SK-N-SH (cell line): ENCODE data around the gene MID1.

Experiments
- ELF1 ChIP-seq: IDR thresholded peaks from 2 replicates; pipeline ENCODE4 v1.4.0; 2012
- EZH2phosphoT487 ChIP-seq: fragments of 200-600 bp; sonication (generic); IDR thresholded peaks from 2 replicates; pipeline ENCODE4 v1.6.1; 2017; ENCODE audit warnings: low read depth, mixed run types, mild to moderate bottlenecking, antibody characterized with exemption, moderate library complexity, borderline replicate concordance
- FOXM1 ChIP-seq: IDR thresholded peaks from 2 replicates; pipeline ENCODE4 v1.4.0; 2012; ENCODE audit warnings: low read depth, mild to moderate bottlenecking
- GABPA ChIP-seq: IDR thresholded peaks from 2 replicates; pipeline ENCODE4 v1.4.0; 2012; ENCODE audit warnings: low read depth, mild to moderate bottlenecking
- MXI1 ChIP-seq: IDR thresholded peaks from 2 replicates; pipeline ENCODE4 v1.6.1; 2012; ENCODE audit warnings: mild to moderate bottlenecking, low read depth, low read length, improper control_type of control experiment
- POLR2AphosphoS5 ChIP-seq: IDR thresholded peaks from 2 replicates; pipeline ENCODE4 v1.6.1; 2012; ENCODE audit warnings: low read depth, low read length
- RCOR1 ChIP-seq: fragments of 150-350 bp; IDR thresholded peaks from 2 replicates; pipeline ENCODE4 v1.6.1; 2017; ENCODE audit warnings: antibody characterized with exemption, low read length
- SMC3 ChIP-seq: IDR thresholded peaks from 2 replicates; pipeline ENCODE4 v1.6.1; 2012; ENCODE audit warnings: low read depth, low read length, improper control_type of control experiment
- TF ChIP-seq, protein P1 (sequence below): fragments of 200-600 bp; sonication (generic); IDR thresholded peaks from 2 replicates; pipeline ENCODE4 v1.6.1; 2017; ENCODE audit warnings: antibody characterized with exemption, mild to moderate bottlenecking, moderate library complexity
- TF ChIP-seq, protein P2 (sequence below): IDR thresholded peaks from 2 replicates; pipeline ENCODE4 v1.6.1; 2012; ENCODE audit warnings: mild to moderate bottlenecking, low read depth, low read length, moderate library complexity
- TF ChIP-seq, protein P3 (sequence below): IDR thresholded peaks from 2 replicates; pipeline ENCODE4 v1.4.0; 2012; ENCODE audit warnings: low read depth, borderline replicate concordance
- TF ChIP-seq, protein P4 (sequence below): fragments of 150-350 bp; IDR thresholded peaks from 2 replicates; pipeline ENCODE4 v1.6.1; 2017; ENCODE audit warnings: antibody characterized with exemption, low read length, low read depth, borderline replicate concordance
- TF ChIP-seq, protein P5 (sequence below): IDR thresholded peaks from 2 replicates; pipeline ENCODE4; 2012

DNA sequence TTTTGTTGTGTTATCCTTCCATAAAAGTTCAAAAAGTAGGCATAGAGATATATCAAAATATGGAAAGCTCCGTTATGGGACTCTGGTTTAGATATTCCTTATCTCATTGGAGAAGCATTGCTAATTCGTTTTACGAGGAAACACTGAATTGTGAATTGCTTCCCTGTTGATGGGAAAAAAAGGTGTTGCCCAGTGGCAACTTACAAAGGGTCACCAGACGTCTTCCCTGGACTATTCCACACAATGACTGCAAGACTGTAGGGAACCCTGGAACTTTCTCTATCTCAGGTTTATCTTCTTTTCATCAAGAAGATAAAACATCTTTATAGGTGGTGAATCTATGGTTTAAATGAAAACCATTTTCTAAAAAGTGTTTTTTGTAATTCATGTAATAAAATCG, 137.7 kb downstream of the MID1 start:
- TF ChIP-seq, protein P1, sequence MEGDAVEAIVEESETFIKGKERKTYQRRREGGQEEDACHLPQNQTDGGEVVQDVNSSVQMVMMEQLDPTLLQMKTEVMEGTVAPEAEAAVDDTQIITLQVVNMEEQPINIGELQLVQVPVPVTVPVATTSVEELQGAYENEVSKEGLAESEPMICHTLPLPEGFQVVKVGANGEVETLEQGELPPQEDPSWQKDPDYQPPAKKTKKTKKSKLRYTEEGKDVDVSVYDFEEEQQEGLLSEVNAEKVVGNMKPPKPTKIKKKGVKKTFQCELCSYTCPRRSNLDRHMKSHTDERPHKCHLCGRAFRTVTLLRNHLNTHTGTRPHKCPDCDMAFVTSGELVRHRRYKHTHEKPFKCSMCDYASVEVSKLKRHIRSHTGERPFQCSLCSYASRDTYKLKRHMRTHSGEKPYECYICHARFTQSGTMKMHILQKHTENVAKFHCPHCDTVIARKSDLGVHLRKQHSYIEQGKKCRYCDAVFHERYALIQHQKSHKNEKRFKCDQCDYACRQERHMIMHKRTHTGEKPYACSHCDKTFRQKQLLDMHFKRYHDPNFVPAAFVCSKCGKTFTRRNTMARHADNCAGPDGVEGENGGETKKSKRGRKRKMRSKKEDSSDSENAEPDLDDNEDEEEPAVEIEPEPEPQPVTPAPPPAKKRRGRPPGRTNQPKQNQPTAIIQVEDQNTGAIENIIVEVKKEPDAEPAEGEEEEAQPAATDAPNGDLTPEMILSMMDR = no peak
- TF ChIP-seq RCOR1 (no peak), MXI1 (no peak), EZH2phosphoT487 (no peak), FOXM1 (no peak), SMC3 (no peak), POLR2AphosphoS5 (no peak), ELF1 (no peak), GABPA (no peak)
- TF ChIP-seq, protein P2, sequence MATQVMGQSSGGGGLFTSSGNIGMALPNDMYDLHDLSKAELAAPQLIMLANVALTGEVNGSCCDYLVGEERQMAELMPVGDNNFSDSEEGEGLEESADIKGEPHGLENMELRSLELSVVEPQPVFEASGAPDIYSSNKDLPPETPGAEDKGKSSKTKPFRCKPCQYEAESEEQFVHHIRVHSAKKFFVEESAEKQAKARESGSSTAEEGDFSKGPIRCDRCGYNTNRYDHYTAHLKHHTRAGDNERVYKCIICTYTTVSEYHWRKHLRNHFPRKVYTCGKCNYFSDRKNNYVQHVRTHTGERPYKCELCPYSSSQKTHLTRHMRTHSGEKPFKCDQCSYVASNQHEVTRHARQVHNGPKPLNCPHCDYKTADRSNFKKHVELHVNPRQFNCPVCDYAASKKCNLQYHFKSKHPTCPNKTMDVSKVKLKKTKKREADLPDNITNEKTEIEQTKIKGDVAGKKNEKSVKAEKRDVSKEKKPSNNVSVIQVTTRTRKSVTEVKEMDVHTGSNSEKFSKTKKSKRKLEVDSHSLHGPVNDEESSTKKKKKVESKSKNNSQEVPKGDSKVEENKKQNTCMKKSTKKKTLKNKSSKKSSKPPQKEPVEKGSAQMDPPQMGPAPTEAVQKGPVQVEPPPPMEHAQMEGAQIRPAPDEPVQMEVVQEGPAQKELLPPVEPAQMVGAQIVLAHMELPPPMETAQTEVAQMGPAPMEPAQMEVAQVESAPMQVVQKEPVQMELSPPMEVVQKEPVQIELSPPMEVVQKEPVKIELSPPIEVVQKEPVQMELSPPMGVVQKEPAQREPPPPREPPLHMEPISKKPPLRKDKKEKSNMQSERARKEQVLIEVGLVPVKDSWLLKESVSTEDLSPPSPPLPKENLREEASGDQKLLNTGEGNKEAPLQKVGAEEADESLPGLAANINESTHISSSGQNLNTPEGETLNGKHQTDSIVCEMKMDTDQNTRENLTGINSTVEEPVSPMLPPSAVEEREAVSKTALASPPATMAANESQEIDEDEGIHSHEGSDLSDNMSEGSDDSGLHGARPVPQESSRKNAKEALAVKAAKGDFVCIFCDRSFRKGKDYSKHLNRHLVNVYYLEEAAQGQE = no peak
- TF ChIP-seq, protein P3, sequence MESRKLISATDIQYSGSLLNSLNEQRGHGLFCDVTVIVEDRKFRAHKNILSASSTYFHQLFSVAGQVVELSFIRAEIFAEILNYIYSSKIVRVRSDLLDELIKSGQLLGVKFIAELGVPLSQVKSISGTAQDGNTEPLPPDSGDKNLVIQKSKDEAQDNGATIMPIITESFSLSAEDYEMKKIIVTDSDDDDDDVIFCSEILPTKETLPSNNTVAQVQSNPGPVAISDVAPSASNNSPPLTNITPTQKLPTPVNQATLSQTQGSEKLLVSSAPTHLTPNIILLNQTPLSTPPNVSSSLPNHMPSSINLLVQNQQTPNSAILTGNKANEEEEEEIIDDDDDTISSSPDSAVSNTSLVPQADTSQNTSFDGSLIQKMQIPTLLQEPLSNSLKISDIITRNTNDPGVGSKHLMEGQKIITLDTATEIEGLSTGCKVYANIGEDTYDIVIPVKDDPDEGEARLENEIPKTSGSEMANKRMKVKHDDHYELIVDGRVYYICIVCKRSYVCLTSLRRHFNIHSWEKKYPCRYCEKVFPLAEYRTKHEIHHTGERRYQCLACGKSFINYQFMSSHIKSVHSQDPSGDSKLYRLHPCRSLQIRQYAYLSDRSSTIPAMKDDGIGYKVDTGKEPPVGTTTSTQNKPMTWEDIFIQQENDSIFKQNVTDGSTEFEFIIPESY = no peak
- TF ChIP-seq, protein P4, sequence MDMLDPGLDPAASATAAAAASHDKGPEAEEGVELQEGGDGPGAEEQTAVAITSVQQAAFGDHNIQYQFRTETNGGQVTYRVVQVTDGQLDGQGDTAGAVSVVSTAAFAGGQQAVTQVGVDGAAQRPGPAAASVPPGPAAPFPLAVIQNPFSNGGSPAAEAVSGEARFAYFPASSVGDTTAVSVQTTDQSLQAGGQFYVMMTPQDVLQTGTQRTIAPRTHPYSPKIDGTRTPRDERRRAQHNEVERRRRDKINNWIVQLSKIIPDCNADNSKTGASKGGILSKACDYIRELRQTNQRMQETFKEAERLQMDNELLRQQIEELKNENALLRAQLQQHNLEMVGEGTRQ = no peak
- TF ChIP-seq, protein P5, sequence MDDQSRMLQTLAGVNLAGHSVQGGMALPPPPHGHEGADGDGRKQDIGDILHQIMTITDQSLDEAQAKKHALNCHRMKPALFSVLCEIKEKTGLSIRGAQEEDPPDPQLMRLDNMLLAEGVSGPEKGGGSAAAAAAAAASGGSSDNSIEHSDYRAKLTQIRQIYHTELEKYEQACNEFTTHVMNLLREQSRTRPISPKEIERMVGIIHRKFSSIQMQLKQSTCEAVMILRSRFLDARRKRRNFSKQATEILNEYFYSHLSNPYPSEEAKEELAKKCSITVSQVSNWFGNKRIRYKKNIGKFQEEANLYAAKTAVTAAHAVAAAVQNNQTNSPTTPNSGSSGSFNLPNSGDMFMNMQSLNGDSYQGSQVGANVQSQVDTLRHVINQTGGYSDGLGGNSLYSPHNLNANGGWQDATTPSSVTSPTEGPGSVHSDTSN = no peak
